Kidney (tissue), 14 donors: ENCODE measurements around the gene ASCL5. TPM values are rescaled to one million over a fixed set of nuclear protein-coding genes. Genes with fewer than 3 reads are reported as not detected.
A peak's percentile ranks its signal among the peaks of the same experiment; 100 is the strongest.

ENCODE experiments used
- DNase-seq, 5 donors: peaks; one replicate each; pipeline ENCODE4 v3.0.0-alpha.2; 2013 to 2020
- FAIRE-seq: peaks from 2 replicates; lab custom pipeline; 2012; peaks lifted over from hg19 to GRCh38; lab: Jason Lieb, UNC
- H3K27ac ChIP-seq, 2 donors: one replicate each; pipeline ENCODE4 v1.7.0; 2013; ENCODE audit warnings: low read depth in 2 of 2, low read length in 2 of 2, inconsistent platforms in 1 of 2
- H3K27me3 ChIP-seq: one replicate; pipeline ENCODE4 v1.7.1; 2013; ENCODE audit warnings: low read length, inconsistent platforms; ENCODE audit not compliant: control insufficient read depth, insufficient read depth
- H3K36me3 ChIP-seq, 3 donors: one replicate each; pipeline versions ENCODE4 v1.7.0 to v1.7.1; 2013; ENCODE audit warnings: low read length in 3 of 3, control low read depth in 1 of 3, inconsistent platforms in 1 of 3; ENCODE audit not compliant: insufficient read depth in 3 of 3, control insufficient read depth in 2 of 3
- H3K4me1 ChIP-seq, 3 donors: one replicate each; pipeline versions ENCODE4 v1.7.0 to v1.7.1; 2013; ENCODE audit warnings: low read length in 3 of 3, inconsistent platforms in 1 of 3, low read depth in 1 of 3; ENCODE audit not compliant: control insufficient read depth in 2 of 3, insufficient read depth in 2 of 3
- H3K4me3 ChIP-seq, 3 donors: one replicate each; pipeline versions ENCODE4 v1.7.0 to v1.8.1; 2013; ENCODE audit warnings: low read length in 3 of 3, control low read depth in 1 of 3, inconsistent platforms in 1 of 3
- H3K9ac ChIP-seq, 3 donors: one replicate each; pipeline versions ENCODE4 v1.7.0 to v1.7.1; 2013; ENCODE audit warnings: low read length in 3 of 3, control low read depth in 1 of 3, inconsistent platforms in 1 of 3
- H3K9me3 ChIP-seq, 3 donors: one replicate each; pipeline versions ENCODE4 v1.7.0 to v1.7.1; 2013; ENCODE audit warnings: low read length in 3 of 3, control low read depth in 1 of 3, inconsistent platforms in 1 of 3; ENCODE audit not compliant: control insufficient read depth in 2 of 3, insufficient read depth in 1 of 3
- intact Hi-C: fragments of 100-400 bp; cut with DNase I; formaldehyde crosslinking; loops from one replicate; pipeline ENCODE4 v1.11.1; 2022
- polyA plus RNA-seq: library from polyadenylated mRNA; stranded (reverse); fragments of 350-450 nt; fragmentation: Illumina TruSeq; extraction: RNeasy Lipid Tissue Mini Kit (QIAGEN cat#74804); gene quantifications from one replicate; pipeline ENCODE4 v1.2.3, GENCODE V29; 2014; ENCODE audit warnings: low read depth, low replicate concordance; ENCODE audit not compliant: insufficient read depth
- total RNA-seq: library from RNA; stranded (reverse); fragmentation: NEBNext Ultra II Directional; extraction: Animal tissue kit (Norgen Biotek cat#: 25700); gene quantifications from one replicate; pipeline ENCODE4 v1.2.1, GENCODE V29; 2021
- TF ChIP-seq, protein P1 (sequence below): IDR thresholded peaks from 3 replicates; pipeline ENCODE4 v1.5.1; 2012; ENCODE audit warnings: mild to moderate bottlenecking, moderate library complexity, borderline replicate concordance; ENCODE audit not compliant: insufficient read depth; ENCODE audit errors: extremely low read depth
- donor health status: control.
- donor health status: control.
- donor health status: control.
- donor health status: control.
- donor health status: control.
- donor health status: DM: yes; HTN: yes; CAD: no.
- donor health status: Normal renal cell carcinoma (clear cell type).

ASCL5 gene
- total and polyA plus RNA-seq, 2 donors from 2014 or later: not detected

DNA sequence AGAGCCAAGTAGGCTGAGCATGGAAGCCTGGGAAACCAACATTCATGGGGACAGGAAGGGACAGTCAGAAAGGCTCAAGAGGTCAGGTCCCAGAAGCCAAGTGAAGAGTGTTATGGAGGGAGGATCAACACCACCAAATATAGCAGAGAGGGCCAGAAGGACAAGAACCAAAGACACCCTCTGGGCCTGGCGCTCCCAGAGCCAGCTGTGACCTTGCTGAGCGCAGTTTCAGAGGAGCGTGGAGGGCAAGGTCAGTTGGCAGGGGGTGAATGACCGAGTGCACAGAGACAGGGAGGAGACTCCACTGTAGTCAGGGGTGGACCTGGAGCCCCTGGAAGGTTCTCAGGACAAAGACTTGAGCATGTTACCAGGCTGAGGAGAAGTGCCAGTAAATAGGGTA is 4.4 kb upstream of the ASCL5 start:
- no peak for FAIRE-seq
- Histone ChIP-seq H3K9ac (no peak overlapping the region), H3K9me3 (no peaks in the 10 kb centered on the region), H3K27ac (no peak overlapping the region), H3K36me3 (peaks cover 0 to 9% (median 0%) of the 10 kb centered on the region in 3 donors), H3K27me3 (no peaks in the 10 kb centered on the region), H3K4me3 (no peak overlapping the region), H3K4me1 (no peaks in the 10 kb centered on the region)
- TF ChIP-seq, protein P1, sequence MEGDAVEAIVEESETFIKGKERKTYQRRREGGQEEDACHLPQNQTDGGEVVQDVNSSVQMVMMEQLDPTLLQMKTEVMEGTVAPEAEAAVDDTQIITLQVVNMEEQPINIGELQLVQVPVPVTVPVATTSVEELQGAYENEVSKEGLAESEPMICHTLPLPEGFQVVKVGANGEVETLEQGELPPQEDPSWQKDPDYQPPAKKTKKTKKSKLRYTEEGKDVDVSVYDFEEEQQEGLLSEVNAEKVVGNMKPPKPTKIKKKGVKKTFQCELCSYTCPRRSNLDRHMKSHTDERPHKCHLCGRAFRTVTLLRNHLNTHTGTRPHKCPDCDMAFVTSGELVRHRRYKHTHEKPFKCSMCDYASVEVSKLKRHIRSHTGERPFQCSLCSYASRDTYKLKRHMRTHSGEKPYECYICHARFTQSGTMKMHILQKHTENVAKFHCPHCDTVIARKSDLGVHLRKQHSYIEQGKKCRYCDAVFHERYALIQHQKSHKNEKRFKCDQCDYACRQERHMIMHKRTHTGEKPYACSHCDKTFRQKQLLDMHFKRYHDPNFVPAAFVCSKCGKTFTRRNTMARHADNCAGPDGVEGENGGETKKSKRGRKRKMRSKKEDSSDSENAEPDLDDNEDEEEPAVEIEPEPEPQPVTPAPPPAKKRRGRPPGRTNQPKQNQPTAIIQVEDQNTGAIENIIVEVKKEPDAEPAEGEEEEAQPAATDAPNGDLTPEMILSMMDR: no peak
- intact Hi-C loops: no loop called here
- peak in 1 of 5 donors; percentile 32 for DNase-seq

- Histone ChIP-seq H3K9me3 (no peaks in the 10 kb centered on the region), H3K4me3 (no peak overlapping the region), H3K9ac (no peak overlapping the region), H3K27ac (no peak overlapping the region), H3K4me1 (no peaks in the 10 kb centered on the region), H3K27me3 (no peaks in the 10 kb centered on the region), H3K36me3 (no peaks in the 10 kb centered on the region)
- DNase-seq: peak in 1 of 5 donors; percentile 46
- no peak for FAIRE-seq
- TF ChIP-seq, protein P1: no peak
- intact Hi-C loops: no loop called here
These were observed 2.0 kb upstream of the ASCL5 start for GRCh38 chr1:201128962-201129361.

DNA sequence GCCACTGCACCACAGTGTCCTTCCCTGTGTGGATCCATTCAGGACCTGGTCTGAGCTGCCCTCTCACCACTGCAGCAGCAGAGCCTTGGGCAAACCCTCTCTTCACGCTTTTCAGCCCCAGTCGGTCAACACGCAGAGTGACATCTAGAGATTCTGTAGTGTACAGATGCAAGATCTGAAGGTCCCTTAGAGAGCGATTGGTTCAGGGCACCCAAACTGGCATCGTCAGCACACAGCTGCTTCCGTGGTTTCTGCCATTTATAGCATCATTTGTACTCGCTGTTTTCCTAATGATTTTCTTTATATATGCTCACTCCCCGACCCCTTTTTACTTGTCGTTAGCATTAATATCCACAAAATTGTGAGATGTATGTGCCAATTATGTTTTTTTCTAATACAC is 1.5 kb upstream of the ASCL5 start:
- no peaks in the 10 kb centered on the region for H3K9me3 ChIP-seq
- no peak for FAIRE-seq
- no peak overlapping the region for H3K27ac ChIP-seq
- no peak overlapping the region for H3K9ac ChIP-seq
- peak in 1 of 5 donors; percentile 10 for DNase-seq
- TF ChIP-seq, protein P1: no peak
- no peaks in the 10 kb centered on the region for H3K27me3 ChIP-seq
- no peaks in the 10 kb centered on the region for H3K36me3 ChIP-seq
- intact Hi-C loops: no loop called here
- H3K4me1 ChIP-seq: no peaks in the 10 kb centered on the region
- H3K4me3 ChIP-seq: no peak overlapping the region
